CD4-positive, CD25-positive, alpha-beta regulatory T cell (primary cell): ENCODE data around the gene TSPAN9. TPM values are rescaled to one million over a fixed set of nuclear protein-coding genes. Genes with fewer than 3 reads are reported as not detected.

Source experiments
- ATAC-seq, 2 donors: fragments of 150-1000 bp; cut with Tn5 transposase; one replicate each; pipeline ENCODE4 v1.10.0; 2021; ENCODE audit warnings: low read depth in 2 of 2, moderate number of reproducible peaks in 2 of 2, moderate library complexity in 1 of 2
- DNase-seq, 3 donors: peaks; one replicate each; pipeline versions ENCODE4 v3.0.0 to v3.0.0-alpha.2; 2012 to 2022; ENCODE audit warnings: mixed read lengths in 1 of 3
- H3K27ac ChIP-seq: one replicate; pipeline ENCODE4 v1.7.0; 2013; ENCODE audit warnings: mild to moderate bottlenecking, low read length; ENCODE audit not compliant: insufficient read depth, poor library complexity, severe bottlenecking
- H3K27me3 ChIP-seq: one replicate; pipeline ENCODE4 v1.7.0; 2013; ENCODE audit warnings: low read length; ENCODE audit not compliant: control insufficient read depth, insufficient read depth
- H3K36me3 ChIP-seq: one replicate; pipeline ENCODE4 v1.7.0; 2013; ENCODE audit warnings: mild to moderate bottlenecking, low read length, moderate library complexity; ENCODE audit not compliant: control insufficient read depth, insufficient read depth
- H3K4me1 ChIP-seq: 2 replicates; pipeline ENCODE4 v1.7.0; 2013; ENCODE audit warnings: mild to moderate bottlenecking, low read length; ENCODE audit not compliant: insufficient read depth, control insufficient read depth, poor library complexity, severe bottlenecking
- H3K4me3 ChIP-seq: one replicate; pipeline ENCODE4 v1.7.0; 2013; ENCODE audit warnings: low read depth, mild to moderate bottlenecking, low read length, moderate library complexity
- H3K9me3 ChIP-seq, 2 experiments: 1 replicate in 1 of 2; 2 replicates in 1 of 2; pipeline ENCODE4 v1.7.0; 2013; ENCODE audit warnings: low read length in 2 of 2, mild to moderate bottlenecking in 1 of 2, moderate library complexity in 1 of 2; ENCODE audit not compliant: control insufficient read depth in 2 of 2
- H3K27ac Mint-ChIP-seq, 3 donors: one replicate each; pipeline ENCODE4 v1.8.0; 2020 to 2022; ENCODE audit warnings: mild to moderate bottlenecking in 3 of 3, mixed read lengths in 3 of 3, moderate library complexity in 2 of 3
- H3K27me3 Mint-ChIP-seq: one replicate; pipeline ENCODE4 v1.8.0; 2022; ENCODE audit warnings: mild to moderate bottlenecking, mixed read lengths
- H3K36me3 Mint-ChIP-seq: one replicate; pipeline ENCODE4 v1.8.0; 2020; ENCODE audit warnings: mixed read lengths
- H3K4me1 Mint-ChIP-seq, 4 donors: one replicate each; pipeline ENCODE4 v1.8.0; 2020 to 2022; ENCODE audit warnings: mixed read lengths in 4 of 4, mild to moderate bottlenecking in 1 of 4
- H3K4me3 Mint-ChIP-seq, 4 donors: one replicate each; pipeline ENCODE4 v1.8.0; 2020 to 2022; ENCODE audit warnings: mild to moderate bottlenecking in 4 of 4, mixed read lengths in 4 of 4, moderate library complexity in 3 of 4
- H3K9me3 Mint-ChIP-seq, 7 donors: one replicate each; pipeline ENCODE4 v1.8.0; 2020 to 2022; ENCODE audit warnings: mixed read lengths in 7 of 7, mild to moderate bottlenecking in 3 of 7, moderate library complexity in 2 of 7
- polyA plus RNA-seq, 4 donors: library from polyadenylated mRNA; unstranded; fragments of 300-500 nt; fragmentation: Illumina TruSeq; gene quantifications; one replicate each; pipeline ENCODE4 v1.2.3, GENCODE V29; 2021
- total RNA-seq: library from RNA; stranded (reverse); gene quantifications from one replicate; pipeline ENCODE4 v1.2.3, GENCODE V29; 2022

The TSPAN9 gene
- total and polyA plus RNA-seq, 5 donors from 2014 or later: 0.09 to 1.2 (median 0.30) TPM; not detected in 1

DNA sequence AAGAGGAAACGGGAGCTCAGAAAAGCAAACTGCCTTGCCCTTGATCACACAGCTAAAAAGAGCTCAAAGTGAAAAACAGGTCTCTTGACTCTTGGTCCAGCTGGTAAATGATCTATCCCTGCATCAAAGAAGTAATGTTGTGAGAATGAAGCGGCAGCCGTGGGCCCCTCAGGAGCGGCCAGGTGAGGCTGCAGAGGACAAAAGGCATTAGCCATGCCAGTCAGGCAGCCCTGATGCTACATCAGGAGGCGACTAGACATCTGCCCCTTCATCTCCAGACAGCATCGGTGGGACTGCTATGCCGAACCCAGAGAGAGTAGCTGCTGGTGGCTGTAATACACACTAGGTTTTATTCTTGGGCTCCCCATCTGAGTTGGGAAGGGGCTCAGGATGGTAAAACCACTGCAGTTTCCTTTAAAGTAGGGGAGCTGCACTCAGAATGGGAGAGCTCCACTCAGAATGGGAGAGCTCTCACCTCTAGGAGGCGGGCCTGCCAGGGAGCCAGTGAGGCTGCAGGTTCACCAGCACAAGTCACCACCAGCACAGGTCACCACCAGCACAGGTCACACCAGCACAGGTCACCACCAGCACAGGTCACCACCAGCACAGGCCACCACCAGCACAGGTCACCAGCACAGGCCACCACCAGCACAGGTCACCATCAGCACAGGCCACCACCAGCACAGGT, 120.1 kb downstream of the TSPAN9 start:
- no peaks in the 10 kb centered on the region for H3K27me3 ChIP-seq
- DNase-seq (no peak), ATAC-seq (no peak)
- Mint-ChIP-seq H3K4me3 (no peak overlapping the region), H3K4me1 (peaks cover 0 to 9% (median 0%) of the 10 kb centered on the region in 4 donors), H3K9me3 (peaks cover 0 to 2% (median 0%) of the 10 kb centered on the region in 7 donors), H3K36me3 (no peaks in the 10 kb centered on the region), H3K27ac (no peak overlapping the region), H3K27me3 (peaks cover 34% of the 10 kb centered on the region)
- H3K4me1 ChIP-seq: no peaks in the 10 kb centered on the region
- no peak overlapping the region for H3K4me3 ChIP-seq
- no peak overlapping the region for H3K27ac ChIP-seq
- H3K9me3 ChIP-seq: no peaks in the 10 kb centered on the region
- no peaks in the 10 kb centered on the region for H3K36me3 ChIP-seq

- peaks cover 0 to 11% (median 0%) of the 10 kb centered on the region in 4 donors for H3K4me1 Mint-ChIP-seq
- Histone ChIP-seq H3K9me3 (no peaks in the 10 kb centered on the region), H3K4me1 (no peaks in the 10 kb centered on the region), H3K36me3 (no peaks in the 10 kb centered on the region), H3K27ac (no peak overlapping the region), H3K4me3 (no peak overlapping the region), H3K27me3 (no peaks in the 10 kb centered on the region)
- H3K27me3 Mint-ChIP-seq: peaks cover 44% of the 10 kb centered on the region
- H3K9me3 Mint-ChIP-seq: peaks cover 0 to 2% (median 0%) of the 10 kb centered on the region in 7 donors
- no peak overlapping the region for H3K27ac Mint-ChIP-seq
- ATAC-seq (no peak), DNase-seq (no peak)
- H3K36me3 Mint-ChIP-seq: no peaks in the 10 kb centered on the region
- no peak overlapping the region for H3K4me3 Mint-ChIP-seq
Measured at GRCh38 chr12:3199551-3200031, 122.4 kb downstream of the TSPAN9 start.

- Mint-ChIP-seq H3K4me1 (peaks cover 0 to 11% (median 0%) of the 10 kb centered on the region in 4 donors), H3K27me3 (peaks cover 44% of the 10 kb centered on the region), H3K27ac (no peak overlapping the region), H3K4me3 (no peak overlapping the region), H3K36me3 (no peaks in the 10 kb centered on the region), H3K9me3 (peaks cover 0 to 2% (median 0%) of the 10 kb centered on the region in 7 donors)
- Histone ChIP-seq H3K27me3 (no peaks in the 10 kb centered on the region), H3K4me1 (no peaks in the 10 kb centered on the region), H3K27ac (no peak overlapping the region), H3K9me3 (no peaks in the 10 kb centered on the region), H3K4me3 (no peak overlapping the region), H3K36me3 (no peaks in the 10 kb centered on the region)
- DNase-seq (peak in 1 of 3 donors; percentile 9), ATAC-seq (no peak)
Measured at GRCh38 chr12:3200032-3200617, 122.9 kb downstream of the TSPAN9 start.

GRCh38 chr12:3200814-3201233, 123.6 kb downstream of the TSPAN9 start:
- Mint-ChIP-seq H3K27ac (no peak overlapping the region), H3K27me3 (peaks cover 44% of the 10 kb centered on the region), H3K4me1 (peaks cover 0 to 11% (median 0%) of the 10 kb centered on the region in 4 donors), H3K4me3 (no peak overlapping the region), H3K36me3 (no peaks in the 10 kb centered on the region), H3K9me3 (peaks cover 0 to 2% (median 0%) of the 10 kb centered on the region in 7 donors)
- no peak overlapping the region for H3K4me3 ChIP-seq
- H3K27me3 ChIP-seq: no peaks in the 10 kb centered on the region
- no peaks in the 10 kb centered on the region for H3K4me1 ChIP-seq
- ATAC-seq (no peak), DNase-seq (no peak)
- H3K27ac ChIP-seq: no peak overlapping the region
- H3K36me3 ChIP-seq: no peaks in the 10 kb centered on the region
- H3K9me3 ChIP-seq: no peaks in the 10 kb centered on the region

GRCh38 chr12:3201339-3202051, 124.3 kb downstream of the TSPAN9 start:
- Mint-ChIP-seq H3K36me3 (no peaks in the 10 kb centered on the region), H3K4me3 (peak overlapping the region in 1 of 4 donors; percentile 22), H3K9me3 (no peaks in the 10 kb centered on the region), H3K4me1 (peaks cover 0 to 11% (median 0%) of the 10 kb centered on the region in 4 donors), H3K27me3 (peaks cover 44% of the 10 kb centered on the region), H3K27ac (no peak overlapping the region)
- no peak for ATAC-seq
- no peak overlapping the region for H3K4me3 ChIP-seq
- no peak overlapping the region for H3K27ac ChIP-seq
- H3K4me1 ChIP-seq: no peaks in the 10 kb centered on the region
- DNase-seq: no peak
- no peaks in the 10 kb centered on the region for H3K9me3 ChIP-seq
- H3K36me3 ChIP-seq: no peaks in the 10 kb centered on the region
- no peaks in the 10 kb centered on the region for H3K27me3 ChIP-seq

GRCh38 chr12:3202096-3202495, 124.9 kb downstream of the TSPAN9 start:
- DNase-seq (no peak), ATAC-seq (no peak)
- H3K27ac ChIP-seq: no peak overlapping the region
- Mint-ChIP-seq H3K36me3 (no peaks in the 10 kb centered on the region), H3K9me3 (no peaks in the 10 kb centered on the region), H3K27ac (no peak overlapping the region), H3K27me3 (peaks cover 42% of the 10 kb centered on the region), H3K4me3 (no peak overlapping the region), H3K4me1 (peaks cover 0 to 11% (median 0%) of the 10 kb centered on the region in 4 donors)
- H3K4me3 ChIP-seq: no peak overlapping the region
- H3K9me3 ChIP-seq: no peaks in the 10 kb centered on the region
- H3K36me3 ChIP-seq: no peaks in the 10 kb centered on the region
- H3K27me3 ChIP-seq: no peaks in the 10 kb centered on the region
- H3K4me1 ChIP-seq: no peaks in the 10 kb centered on the region

DNA sequence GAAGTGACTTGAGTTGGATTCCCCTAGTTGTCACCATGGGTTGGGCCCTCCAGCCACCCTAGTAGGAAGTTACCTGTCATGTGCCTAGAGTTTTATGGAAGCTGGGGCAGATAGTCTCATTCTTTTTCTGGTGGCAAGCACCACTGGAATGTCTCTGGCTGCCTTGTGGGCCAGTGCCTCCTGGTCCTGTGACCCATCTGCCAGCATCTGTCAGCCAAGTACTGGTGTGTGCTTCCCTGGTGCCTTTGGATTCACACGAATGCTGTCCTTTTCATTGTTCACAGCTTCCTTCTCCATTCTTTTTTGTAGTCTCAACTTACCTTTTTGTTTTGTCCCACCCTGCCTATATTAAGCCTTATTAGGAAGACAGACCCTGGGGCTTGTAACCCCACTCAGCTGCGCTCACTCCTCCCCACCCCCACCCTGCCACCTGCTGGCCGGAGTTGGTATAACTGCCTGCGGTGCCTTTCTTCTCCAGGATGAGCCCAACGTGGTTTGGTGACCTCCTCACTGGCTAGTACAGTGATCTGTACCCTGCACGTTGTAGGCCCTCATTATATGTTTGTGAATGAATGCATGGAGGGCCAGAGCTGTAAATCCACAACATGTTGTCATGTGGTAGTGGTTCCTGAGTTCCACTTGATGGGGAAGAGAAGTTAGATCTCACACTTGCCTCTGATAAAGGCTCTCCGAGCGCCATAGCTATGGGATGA, 125.7 kb downstream of the TSPAN9 start:
- no peaks in the 10 kb centered on the region for H3K36me3 Mint-ChIP-seq
- Histone ChIP-seq H3K27ac (no peak overlapping the region), H3K27me3 (no peaks in the 10 kb centered on the region), H3K36me3 (no peaks in the 10 kb centered on the region), H3K9me3 (no peaks in the 10 kb centered on the region), H3K4me1 (no peaks in the 10 kb centered on the region), H3K4me3 (no peak overlapping the region)
- ATAC-seq: no peak
- H3K9me3 Mint-ChIP-seq: no peaks in the 10 kb centered on the region
- H3K4me1 Mint-ChIP-seq: peaks cover 0 to 11% (median 0%) of the 10 kb centered on the region in 4 donors
- peak in 2 of 3 donors; percentile 16 to 44 for DNase-seq
- no peak overlapping the region for H3K27ac Mint-ChIP-seq
- no peak overlapping the region for H3K4me3 Mint-ChIP-seq
- H3K27me3 Mint-ChIP-seq: peaks cover 40% of the 10 kb centered on the region
